SK-N-SH (cell line): ENCODE data around the gene DELE1. TPM values are rescaled to one million over a fixed set of nuclear protein-coding genes. Genes with fewer than 3 reads are reported as not detected.

Experiments used
- CTCF ChIA-PET: fragments of 300-600, 350-600 bp; formaldehyde crosslinking; extraction: SDS; loops from one replicate; lab custom pipeline; 2021; lab: Yijun Ruan, JAX
- POLR2A ChIA-PET: fragments of 350-600 bp; sonication (Branson Sonifier 250); formaldehyde crosslinking; extraction: SDS; loops from one replicate; lab custom pipeline; 2020; ENCODE audit warnings: antibody characterized with exemption, inconsistent platforms; lab: Yijun Ruan, JAX
- DNase-seq: peaks from one replicate; pipeline ENCODE4 v3.0.0; 2012
- H2AFZ ChIP-seq: fragments of 200-600 bp; sonication (generic); 2 replicates; pipeline ENCODE4 v1.8.1; 2016; ENCODE audit warnings: antibody characterized with exemption, mild to moderate bottlenecking, low read depth
- H3F3A ChIP-seq: fragments of 200-600 bp; sonication (generic); replicated peaks from 2 replicates; pipeline ENCODE3; 2016; ENCODE audit warnings: antibody characterized with exemption, mild to moderate bottlenecking; ENCODE audit not compliant: insufficient read depth
- H3K27ac ChIP-seq, 2 experiments: fragments of 200-500 bp in 1 of 2; fragments of 200-600 bp in 1 of 2; sonication (Bioruptor generic) in 1 of 2; sonication (generic), shearing (Covaris generic) in 1 of 2; 2 replicates each; pipeline versions ENCODE4 v1.5.1 to v1.6.1; 2014 to 2016; ENCODE audit warnings: low read depth in 2 of 2, inconsistent platforms in 1 of 2, low read length in 1 of 2, mild to moderate bottlenecking in 1 of 2, mixed read lengths in 1 of 2
- H3K27me3 ChIP-seq: fragments of 200-600 bp; sonication (generic), shearing (Covaris generic); 2 replicates; pipeline ENCODE4 v1.6.1; 2016; ENCODE audit warnings: mixed run types; ENCODE audit not compliant: insufficient read depth
- H3K36me3 ChIP-seq, 2 experiments: fragments of 200-500 bp in 1 of 2; fragments of 200-600 bp in 1 of 2; sonication (Bioruptor generic) in 1 of 2; sonication (generic) in 1 of 2; replicated peaks in 1 of 2; 2 replicates each; pipeline versions ENCODE3 to v1.5.1; 2014 to 2016; ENCODE audit warnings: low read length in 1 of 2, mild to moderate bottlenecking in 1 of 2; ENCODE audit not compliant: insufficient read depth in 2 of 2, control insufficient read depth in 1 of 2
- H3K4me1 ChIP-seq, 2 experiments: fragments of 200-500 bp in 1 of 2; fragments of 200-600 bp in 1 of 2; sonication (Bioruptor generic) in 1 of 2; sonication (generic), shearing (Covaris generic) in 1 of 2; 2 replicates each; pipeline versions ENCODE4 v1.5.1 to v1.6.1; 2014 to 2016; ENCODE audit warnings: low read depth in 1 of 2, low read length in 1 of 2, mixed run types in 1 of 2; ENCODE audit not compliant: insufficient read depth in 2 of 2, control insufficient read depth in 1 of 2
- H3K4me2 ChIP-seq: fragments of 200-600 bp; sonication (generic), shearing (Covaris generic); 2 replicates; pipeline ENCODE4 v1.6.1; 2017; ENCODE audit warnings: mixed run types
- H3K4me3 ChIP-seq, 2 experiments: fragments of 200-500 bp in 1 of 2; fragments of 200-600 bp in 1 of 2; sonication (Bioruptor generic) in 1 of 2; sonication (generic), shearing (Covaris generic) in 1 of 2; 2 replicates each; pipeline versions ENCODE4 v1.5.1 to v1.8.1; 2014 to 2016; ENCODE audit warnings: low read depth in 2 of 2, inconsistent platforms in 1 of 2, low read length in 1 of 2, mild to moderate bottlenecking in 1 of 2, mixed read lengths in 1 of 2, moderate library complexity in 1 of 2
- H3K79me2 ChIP-seq: fragments of 200-600 bp; sonication (generic); 2 replicates; pipeline ENCODE4 v1.8.1; 2017; ENCODE audit warnings: mild to moderate bottlenecking; ENCODE audit not compliant: insufficient read depth
- H3K9ac ChIP-seq: fragments of 200-600 bp; sonication (generic); 2 replicates; pipeline ENCODE4 v1.6.1; 2017; ENCODE audit warnings: mixed run types
- H3K9me2 ChIP-seq: fragments of 200-600 bp; sonication (generic); 2 replicates; pipeline ENCODE4 v1.6.1; 2017; ENCODE audit warnings: mixed run types
- H3K9me3 ChIP-seq: fragments of 200-600 bp; sonication (generic); 2 replicates; pipeline ENCODE4 v1.6.1; 2017; ENCODE audit warnings: mixed run types, mild to moderate bottlenecking, moderate library complexity
- H4K20me1 ChIP-seq: fragments of 200-600 bp; sonication (generic); 2 replicates; pipeline ENCODE4 v1.6.1; 2017; ENCODE audit warnings: mild to moderate bottlenecking, mixed run types; ENCODE audit not compliant: insufficient read depth
- EP300 ChIP-seq, 2 experiments: IDR thresholded peaks; 2 replicates each; pipeline versions ENCODE4 v1.4.0 to v1.6.1; 2012; ENCODE audit warnings: borderline replicate concordance in 1 of 2, low read depth in 1 of 2, low read length in 1 of 2
- GABPA ChIP-seq: IDR thresholded peaks from 2 replicates; pipeline ENCODE4 v1.4.0; 2012; ENCODE audit warnings: low read depth, mild to moderate bottlenecking
- GATA2 ChIP-seq: sonication (generic); formaldehyde crosslinking; IDR thresholded peaks from 2 replicates; pipeline ENCODE4 v1.5.0; 2020; ENCODE audit warnings: mild to moderate bottlenecking, missing genetic modification reagents
- IRF3 ChIP-seq: fragments of 150-350 bp; IDR thresholded peaks from 2 replicates; pipeline ENCODE4 v1.6.1; 2016; ENCODE audit warnings: mild to moderate bottlenecking, low read depth, low read length
- JUND ChIP-seq: IDR thresholded peaks from 2 replicates; pipeline ENCODE4 v1.4.0; 2012
- MEF2A ChIP-seq: IDR thresholded peaks from 2 replicates; pipeline ENCODE4 v1.4.0; 2012; ENCODE audit warnings: low read depth, borderline replicate concordance
- NFIC ChIP-seq: IDR thresholded peaks from 2 replicates; pipeline ENCODE4 v1.4.0; 2012; ENCODE audit warnings: borderline replicate concordance
- RFX5 ChIP-seq: IDR thresholded peaks from 2 replicates; pipeline ENCODE4 v1.6.1; 2012; ENCODE audit warnings: mild to moderate bottlenecking, improper control_type of control experiment, low read length
- SIN3A ChIP-seq: IDR thresholded peaks from 2 replicates; pipeline ENCODE4 v1.6.1; 2012; ENCODE audit warnings: low read depth, mild to moderate bottlenecking, low read length, moderate library complexity, borderline replicate concordance
- TCF12 ChIP-seq: IDR thresholded peaks from 2 replicates; pipeline ENCODE4 v1.4.0; 2012
- USF2 ChIP-seq: fragments of 150-350 bp; IDR thresholded peaks from 2 replicates; pipeline ENCODE4 v1.6.1; 2017; ENCODE audit warnings: antibody characterized with exemption, low read length, low read depth, borderline replicate concordance
- WGBS: methylation state at CpG from one replicate; pipeline ENCODE4 v1.1.6; 2017; ENCODE audit warnings: low lambda C conversion rate; 5-methylcytosine and 5-hydroxymethylcytosine counted together
- polyA plus RNA-seq, 3 experiments: library from polyadenylated mRNA; depleted of rRNA; stranded (reverse); fragments of >200 nt; gene quantifications; 2 replicates each; pipeline ENCODE4 v1.2.3, GENCODE V29; 2012
- TF ChIP-seq, protein P1 (sequence below): IDR thresholded peaks from 2 replicates; pipeline ENCODE4; 2012
- TF ChIP-seq, protein P2 (sequence below): IDR thresholded peaks from 2 replicates; pipeline ENCODE4 v1.6.1; 2012; ENCODE audit warnings: mild to moderate bottlenecking, low read depth, low read length, moderate library complexity

The DELE1 gene
- polyA plus RNA-seq, 1 of the 3 experiments (the other 2 are of a cell fraction): 60.3 TPM

DNA sequence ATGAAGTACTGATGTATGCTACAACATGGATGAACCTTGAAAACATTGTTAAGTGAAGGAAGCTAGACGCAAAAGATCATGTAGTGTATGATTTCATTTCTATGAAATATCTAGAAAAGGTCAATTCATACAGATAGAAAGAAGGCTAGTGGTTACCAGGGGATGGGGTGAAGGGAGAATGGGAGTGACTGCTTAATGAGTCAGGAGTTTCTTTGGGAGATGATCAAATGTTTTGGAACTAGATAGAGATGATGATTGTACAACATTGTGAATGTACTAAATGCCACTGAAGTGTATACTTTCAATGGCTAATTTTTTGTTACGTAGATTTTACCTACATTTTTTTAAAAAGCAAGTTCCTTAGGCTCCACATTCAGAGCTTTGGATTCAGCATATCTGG is 14.9 kb upstream of the DELE1 start:
- no peak overlapping the region for H3K4me3 ChIP-seq
- no peaks in the 10 kb centered on the region for H3K27me3 ChIP-seq
- POLR2A ChIA-PET: interaction anchor here (1.8 kb wide), 1 partner anchor 15 kb away, joined by 5 read pairs; the partner anchor contains the start of gene DELE1
- no peak overlapping the region for H2AFZ ChIP-seq
- no peaks in the 10 kb centered on the region for H3K36me3 ChIP-seq
- no peak overlapping the region for H3K4me2 ChIP-seq
- no peak overlapping the region for H3K9ac ChIP-seq
- no peak overlapping the region for H3K27ac ChIP-seq
- peaks cover 0 to 4% of the 10 kb centered on the region in 2 experiments; a peak in 1 of 4 replicates for H3K4me1 ChIP-seq
- no peaks in the 10 kb centered on the region for H3K9me2 ChIP-seq
- TF ChIP-seq IRF3 (no peak), NFIC (no peak), EP300 (IDR thresholded peaks at IDR 0.05; ENCODE audit: borderline replicate concordance in 1 of 2, low read depth in 1 of 2, low read length in 1 of 2) (no peak)
- CTCF ChIA-PET: interaction anchor here (0.6 to 3.5 kb wide), 5 partner anchors 19 to 216 kb away, joined by 4 to 15 read pairs (median 8); partner anchors contain the start of gene PCDH1
- no peaks in the 10 kb centered on the region for H3F3A ChIP-seq
- WGBS: 73% methylated on average over 2 of the region's 2 CpGs
- no peak for DNase-seq
- no peaks in the 10 kb centered on the region for H3K9me3 ChIP-seq
- no peaks in the 10 kb centered on the region for H3K79me2 ChIP-seq
- no peaks in the 10 kb centered on the region for H4K20me1 ChIP-seq

DNA sequence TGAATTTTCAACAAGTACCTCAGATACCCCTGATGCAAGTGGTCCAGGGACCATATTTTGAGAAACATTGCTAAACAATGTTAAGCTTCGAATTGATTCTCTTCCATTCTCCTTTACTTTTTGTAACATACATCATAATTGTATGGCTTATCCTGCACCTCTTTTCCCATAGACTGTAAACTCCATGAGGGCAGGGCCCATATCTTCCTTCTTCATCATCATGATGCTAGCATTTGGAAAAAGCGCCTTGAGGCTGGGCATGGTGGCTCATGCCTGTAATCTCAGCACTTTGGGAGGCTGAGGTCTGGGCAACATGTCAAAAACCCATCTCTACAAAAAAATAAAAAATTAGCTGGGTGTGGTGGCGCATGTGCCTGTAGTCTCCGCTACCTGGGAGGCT is 14.5 kb upstream of the DELE1 start:
- Histone ChIP-seq H4K20me1 (no peaks in the 10 kb centered on the region), H2AFZ (no peak overlapping the region), H3K4me3 (no peak overlapping the region), H3K9me3 (no peaks in the 10 kb centered on the region), H3K4me2 (no peak overlapping the region), H3K4me1 (peaks cover 0 to 4% of the 10 kb centered on the region in 2 experiments; a peak in 1 of 4 replicates), H3K27ac (no peak overlapping the region), H3K27me3 (no peaks in the 10 kb centered on the region), H3F3A (no peaks in the 10 kb centered on the region), H3K9me2 (no peaks in the 10 kb centered on the region), H3K36me3 (no peaks in the 10 kb centered on the region), H3K79me2 (no peaks in the 10 kb centered on the region), H3K9ac (no peak overlapping the region)
- ChIA-PET POLR2A (interaction anchor here (1.8 kb wide), 1 partner anchor 14 kb away, joined by 5 read pairs; the partner anchor contains the start of gene DELE1), CTCF (interaction anchor here (0.6 to 3.5 kb wide), 5 partner anchors 19 to 216 kb away, joined by 4 to 15 read pairs (median 8); partner anchors contain the start of gene PCDH1)
- WGBS: 82% methylated on average over 4 of the region's 4 CpGs
- no peak for DNase-seq
- no peak for TF ChIP-seq MEF2A
- no peak for TF ChIP-seq GABPA
- TF ChIP-seq, protein P1, sequence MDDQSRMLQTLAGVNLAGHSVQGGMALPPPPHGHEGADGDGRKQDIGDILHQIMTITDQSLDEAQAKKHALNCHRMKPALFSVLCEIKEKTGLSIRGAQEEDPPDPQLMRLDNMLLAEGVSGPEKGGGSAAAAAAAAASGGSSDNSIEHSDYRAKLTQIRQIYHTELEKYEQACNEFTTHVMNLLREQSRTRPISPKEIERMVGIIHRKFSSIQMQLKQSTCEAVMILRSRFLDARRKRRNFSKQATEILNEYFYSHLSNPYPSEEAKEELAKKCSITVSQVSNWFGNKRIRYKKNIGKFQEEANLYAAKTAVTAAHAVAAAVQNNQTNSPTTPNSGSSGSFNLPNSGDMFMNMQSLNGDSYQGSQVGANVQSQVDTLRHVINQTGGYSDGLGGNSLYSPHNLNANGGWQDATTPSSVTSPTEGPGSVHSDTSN: no peak

- Histone ChIP-seq H3K27ac (no peak overlapping the region), H3F3A (no peaks in the 10 kb centered on the region), H3K9me2 (no peaks in the 10 kb centered on the region), H3K4me1 (peaks cover 0 to 4% of the 10 kb centered on the region in 2 experiments; a peak in 1 of 4 replicates), H3K4me3 (no peak overlapping the region), H3K27me3 (no peaks in the 10 kb centered on the region), H3K9me3 (no peaks in the 10 kb centered on the region), H3K9ac (no peak overlapping the region), H3K79me2 (no peaks in the 10 kb centered on the region), H4K20me1 (no peaks in the 10 kb centered on the region), H3K36me3 (no peaks in the 10 kb centered on the region), H2AFZ (no peak overlapping the region), H3K4me2 (no peak overlapping the region)
- no peak for DNase-seq
- ChIA-PET CTCF (interaction anchor here (1.9 to 3.5 kb wide), 3 partner anchors 31 to 217 kb away, joined by 8 to 15 read pairs (median 13); partner anchors contain the start of gene PCDH1), POLR2A (interaction anchor here (1.8 kb wide), 1 partner anchor 13 kb away, joined by 5 read pairs; the partner anchor contains the start of gene DELE1)
- 22% methylated on average over 2 of the region's 2 CpGs for WGBS
- TF ChIP-seq RFX5 (no peak), USF2 (no peak), TCF12 (no peak), SIN3A (no peak), JUND (no peak), GATA2 (CRISPR knock-in tag) (no peak), IRF3 (no peak)
- TF ChIP-seq, protein P2, sequence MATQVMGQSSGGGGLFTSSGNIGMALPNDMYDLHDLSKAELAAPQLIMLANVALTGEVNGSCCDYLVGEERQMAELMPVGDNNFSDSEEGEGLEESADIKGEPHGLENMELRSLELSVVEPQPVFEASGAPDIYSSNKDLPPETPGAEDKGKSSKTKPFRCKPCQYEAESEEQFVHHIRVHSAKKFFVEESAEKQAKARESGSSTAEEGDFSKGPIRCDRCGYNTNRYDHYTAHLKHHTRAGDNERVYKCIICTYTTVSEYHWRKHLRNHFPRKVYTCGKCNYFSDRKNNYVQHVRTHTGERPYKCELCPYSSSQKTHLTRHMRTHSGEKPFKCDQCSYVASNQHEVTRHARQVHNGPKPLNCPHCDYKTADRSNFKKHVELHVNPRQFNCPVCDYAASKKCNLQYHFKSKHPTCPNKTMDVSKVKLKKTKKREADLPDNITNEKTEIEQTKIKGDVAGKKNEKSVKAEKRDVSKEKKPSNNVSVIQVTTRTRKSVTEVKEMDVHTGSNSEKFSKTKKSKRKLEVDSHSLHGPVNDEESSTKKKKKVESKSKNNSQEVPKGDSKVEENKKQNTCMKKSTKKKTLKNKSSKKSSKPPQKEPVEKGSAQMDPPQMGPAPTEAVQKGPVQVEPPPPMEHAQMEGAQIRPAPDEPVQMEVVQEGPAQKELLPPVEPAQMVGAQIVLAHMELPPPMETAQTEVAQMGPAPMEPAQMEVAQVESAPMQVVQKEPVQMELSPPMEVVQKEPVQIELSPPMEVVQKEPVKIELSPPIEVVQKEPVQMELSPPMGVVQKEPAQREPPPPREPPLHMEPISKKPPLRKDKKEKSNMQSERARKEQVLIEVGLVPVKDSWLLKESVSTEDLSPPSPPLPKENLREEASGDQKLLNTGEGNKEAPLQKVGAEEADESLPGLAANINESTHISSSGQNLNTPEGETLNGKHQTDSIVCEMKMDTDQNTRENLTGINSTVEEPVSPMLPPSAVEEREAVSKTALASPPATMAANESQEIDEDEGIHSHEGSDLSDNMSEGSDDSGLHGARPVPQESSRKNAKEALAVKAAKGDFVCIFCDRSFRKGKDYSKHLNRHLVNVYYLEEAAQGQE: no peak
Observed at GRCh38 chr5:141910271-141910673, 13.4 kb upstream of the DELE1 start.
